ENCODE results near the gene RPN1.
"Not testable (repeated sequence)": the region's sequence is repeated elsewhere in the genome, so short reads cannot be mapped to it uniquely, and the experiment has no call there.

Gene RPN1

DNA sequence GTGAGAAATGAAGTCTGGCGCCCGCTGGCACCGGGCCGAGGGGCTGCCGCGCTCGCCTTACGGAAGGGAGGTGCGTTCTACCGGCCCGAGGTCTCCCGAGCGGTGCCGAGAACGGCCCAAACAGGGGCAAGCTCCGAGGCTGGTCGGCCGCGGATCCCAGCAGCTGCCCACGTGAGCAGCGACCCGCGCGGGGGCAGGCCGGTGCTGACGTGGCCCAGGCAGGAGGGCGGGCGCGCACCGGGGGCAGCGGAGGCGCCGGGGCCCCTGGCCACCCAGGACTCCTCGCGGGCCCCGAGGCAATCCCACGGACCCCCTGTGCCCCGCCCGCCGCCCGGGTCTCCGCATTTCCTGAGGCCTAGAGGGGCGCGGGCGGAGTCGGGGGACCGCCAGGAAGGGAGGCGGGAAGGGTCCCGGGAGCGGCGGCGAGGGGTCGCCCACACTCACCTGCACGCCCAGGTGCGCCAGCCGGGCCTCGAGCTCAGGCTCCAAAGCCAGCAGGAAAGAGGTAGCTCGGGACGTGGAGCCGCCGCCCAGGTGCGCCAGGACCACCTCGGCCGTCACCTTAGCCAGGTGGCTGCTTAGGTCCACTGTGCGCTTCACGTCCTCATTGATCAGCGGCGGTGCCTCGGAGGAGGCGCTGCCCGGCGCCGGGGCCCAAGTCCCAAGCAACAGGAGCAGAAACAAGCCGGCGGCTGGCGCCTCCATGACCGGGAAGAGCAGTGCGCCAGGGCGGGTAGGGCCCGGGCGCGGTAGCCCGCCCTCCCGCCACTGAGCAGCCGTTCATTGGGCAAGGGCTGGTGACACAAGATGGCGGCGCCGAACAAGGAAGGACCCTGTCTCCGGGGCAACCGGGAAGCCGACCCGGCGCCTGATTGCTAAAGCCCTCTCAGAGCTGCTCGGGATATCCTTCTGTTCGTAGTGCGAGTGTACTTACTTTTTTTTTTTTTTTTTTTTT is at the start of gene RPN1:
TSS of gene RPN1 (minus strand) at position 723 of the 955 bp plus-strand sequence. CDS start at position 705, 18 bp downstream.
- DNase-seq (ENCODE audit: low read depth, low spot score): peak; percentile 98

DNA sequence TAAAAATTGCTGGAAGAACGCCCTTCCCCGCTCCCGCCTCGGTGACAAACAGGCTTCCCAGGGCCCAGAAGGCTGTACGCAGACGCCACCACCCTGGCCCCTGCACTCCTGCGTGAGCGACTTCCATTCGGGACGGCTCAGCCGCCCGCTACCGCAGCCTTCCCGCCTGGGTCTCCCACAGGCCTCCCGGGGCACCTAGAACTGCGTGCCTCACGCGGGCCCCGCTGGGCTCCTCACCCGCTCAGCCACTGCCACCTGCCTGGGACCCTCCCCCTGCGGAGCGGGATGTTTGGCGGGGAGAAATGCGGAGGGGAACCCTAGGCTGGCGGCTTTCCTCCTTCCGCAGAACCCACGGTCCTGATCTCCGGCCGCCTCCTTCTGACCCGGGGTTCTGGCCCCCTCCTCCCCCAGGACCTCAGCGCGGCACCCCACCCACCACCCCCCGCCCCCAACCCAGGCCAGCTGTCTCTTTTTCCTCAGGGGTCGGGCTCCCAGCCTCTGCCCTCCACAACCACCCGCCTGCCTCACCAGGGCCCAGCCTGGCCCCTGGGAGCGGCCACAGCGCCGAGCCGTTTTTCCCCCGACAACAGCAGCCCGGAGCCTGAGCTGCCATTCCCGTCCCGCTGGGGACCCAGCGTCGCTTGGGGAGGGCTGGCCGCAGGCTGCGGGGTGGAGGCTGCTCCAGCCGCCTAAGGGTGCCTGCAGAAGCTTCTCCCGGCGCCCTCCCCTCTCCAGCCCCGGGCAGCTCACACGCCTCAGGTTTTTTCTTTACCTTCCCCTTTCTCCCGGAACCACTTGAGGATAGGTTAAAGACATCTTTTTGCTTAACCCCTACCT is 47.8 kb upstream of the RPN1 start:
- peak; percentile 57 for DNase-seq (ENCODE audit: low read depth, low spot score)

DNA sequence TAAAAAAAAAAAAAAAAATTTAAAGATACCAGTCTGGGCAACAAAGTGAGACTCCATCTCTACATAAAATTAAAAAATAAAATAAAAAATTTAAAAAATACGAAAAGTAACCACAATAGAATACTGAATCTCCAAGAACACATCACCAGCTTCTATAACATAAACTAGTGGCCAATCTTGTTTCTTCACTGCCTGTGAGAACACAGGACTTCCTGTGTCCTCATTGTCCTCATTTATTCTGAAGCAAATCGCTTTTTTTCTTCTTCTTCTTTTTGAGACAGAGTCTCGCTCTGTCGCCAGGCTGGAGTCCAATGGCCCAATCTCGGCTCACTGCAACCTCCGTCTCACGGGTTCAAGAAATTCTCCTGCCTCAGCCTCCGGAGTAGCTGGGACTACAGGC is 46.7 kb upstream of the RPN1 start:
- DNase-seq (ENCODE audit: low read depth, low spot score): no peak

DNA sequence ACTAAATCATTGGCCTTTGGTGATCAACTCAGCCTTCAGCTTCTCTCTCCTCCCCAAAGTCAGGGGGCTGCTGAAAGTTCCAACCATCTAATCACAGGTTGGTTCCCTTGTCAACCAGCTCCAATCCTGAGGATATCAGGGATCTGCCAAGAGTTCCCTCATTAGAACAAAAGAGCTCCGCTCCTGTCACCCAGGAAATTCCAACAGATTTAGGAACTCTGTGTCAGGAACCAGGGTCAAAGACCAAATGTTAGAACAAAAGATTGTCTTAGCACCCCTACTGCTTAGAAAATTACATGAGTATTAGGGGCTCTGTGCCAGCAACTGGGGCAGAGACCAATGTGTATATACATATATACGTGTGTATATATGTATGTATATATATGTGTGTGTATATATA is 43.1 kb upstream of the RPN1 start:
- no peak for DNase-seq (ENCODE audit: low read depth, low spot score)

DNA sequence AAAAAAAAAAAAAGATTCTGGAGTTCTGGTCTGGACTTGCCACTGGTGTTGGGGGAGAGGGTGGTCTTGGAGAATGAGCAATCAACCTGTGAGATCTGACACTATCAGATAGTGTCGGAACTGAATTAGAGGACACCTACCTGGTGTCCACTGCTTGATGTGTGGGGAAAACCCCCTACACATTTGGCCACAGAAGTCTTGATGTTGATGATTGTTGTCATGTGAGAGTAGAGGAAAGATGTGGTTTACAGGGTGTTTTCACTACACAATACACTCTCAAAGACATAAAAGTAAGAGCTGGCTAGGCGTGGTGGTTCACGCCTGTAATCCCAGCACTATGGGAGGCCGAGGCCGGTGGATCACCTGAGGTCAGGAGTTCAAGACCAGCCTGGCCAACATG is 38.4 kb upstream of the RPN1 start:
- DNase-seq (ENCODE audit: low read depth, low spot score): no peak

DNA sequence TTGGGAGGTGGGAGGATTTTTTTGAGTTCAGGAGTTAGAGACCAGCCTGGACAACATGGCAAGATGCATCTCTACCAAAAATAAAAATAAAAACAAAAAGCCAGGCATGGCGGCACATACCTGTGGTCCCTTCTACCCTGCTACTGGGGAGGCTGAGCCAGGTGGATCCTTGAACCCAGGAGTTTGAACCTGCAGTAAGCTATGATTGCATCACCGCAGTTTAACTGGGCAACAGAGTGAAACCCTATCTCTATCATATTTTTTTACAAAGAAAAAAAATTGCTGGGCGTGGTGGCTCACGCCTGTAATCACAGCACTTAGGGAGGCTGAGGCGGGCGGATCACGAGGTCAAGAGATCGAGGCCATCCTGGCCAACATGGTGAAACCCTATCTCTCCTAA is 35.8 kb upstream of the RPN1 start:
- DNase-seq (ENCODE audit: low read depth, low spot score): no peak

DNA sequence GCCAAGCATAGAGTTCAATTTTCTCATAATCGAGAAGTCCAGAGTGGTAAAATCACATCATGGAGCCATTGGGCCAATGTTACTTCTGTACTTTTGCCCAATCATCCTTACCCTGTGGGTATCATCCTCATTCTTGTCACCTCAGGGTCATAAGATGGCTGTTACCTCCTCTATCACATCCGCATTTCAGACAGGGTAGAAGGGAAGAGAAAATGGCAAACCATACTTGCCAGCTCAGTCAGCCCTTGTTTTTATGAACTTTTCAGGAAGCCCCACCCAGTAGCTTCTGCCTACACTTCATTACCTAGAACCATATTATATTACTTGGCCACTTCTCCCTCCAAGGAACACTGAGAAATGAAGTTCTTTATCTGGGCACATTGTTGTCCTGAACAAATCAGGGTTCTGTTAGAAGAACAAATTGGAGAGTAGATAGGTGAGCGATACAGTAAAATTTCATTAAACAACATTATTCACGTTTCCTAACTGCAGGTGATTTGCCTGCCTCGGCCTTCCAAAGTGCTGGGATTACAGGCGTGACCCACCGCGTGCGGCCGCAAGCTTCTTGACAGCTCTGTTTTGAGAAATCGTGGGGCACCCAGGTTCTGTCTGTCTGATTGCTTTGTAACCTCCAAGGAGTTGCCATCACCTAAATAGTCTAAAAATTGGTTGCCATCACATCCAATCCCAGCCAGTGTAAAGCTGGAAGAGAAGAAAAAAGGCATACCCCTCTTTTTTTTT is 34.5 kb upstream of the RPN1 start:
- DNase-seq (ENCODE audit: low read depth, low spot score): no peak

DNA sequence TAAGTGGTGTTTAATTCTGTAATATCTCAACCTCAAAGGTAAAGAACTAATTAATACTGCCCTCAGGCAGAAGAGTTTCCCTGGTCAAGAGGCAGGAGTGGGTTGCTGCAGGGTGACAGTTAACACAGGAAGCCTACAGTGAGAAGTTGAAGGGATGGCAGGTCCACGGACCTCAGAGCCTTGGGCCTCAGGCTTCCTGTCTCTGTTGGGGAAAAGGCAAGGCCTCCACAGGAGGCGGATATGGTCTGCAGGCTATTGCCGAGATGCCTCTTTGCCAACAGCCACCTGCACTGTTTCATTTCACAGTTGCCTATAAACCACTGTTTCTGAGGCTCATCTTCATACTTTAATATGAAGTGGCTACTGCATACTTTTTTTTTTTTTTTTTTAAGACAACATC is 33.3 kb upstream of the RPN1 start:
- no peak for DNase-seq (ENCODE audit: low read depth, low spot score)

DNA sequence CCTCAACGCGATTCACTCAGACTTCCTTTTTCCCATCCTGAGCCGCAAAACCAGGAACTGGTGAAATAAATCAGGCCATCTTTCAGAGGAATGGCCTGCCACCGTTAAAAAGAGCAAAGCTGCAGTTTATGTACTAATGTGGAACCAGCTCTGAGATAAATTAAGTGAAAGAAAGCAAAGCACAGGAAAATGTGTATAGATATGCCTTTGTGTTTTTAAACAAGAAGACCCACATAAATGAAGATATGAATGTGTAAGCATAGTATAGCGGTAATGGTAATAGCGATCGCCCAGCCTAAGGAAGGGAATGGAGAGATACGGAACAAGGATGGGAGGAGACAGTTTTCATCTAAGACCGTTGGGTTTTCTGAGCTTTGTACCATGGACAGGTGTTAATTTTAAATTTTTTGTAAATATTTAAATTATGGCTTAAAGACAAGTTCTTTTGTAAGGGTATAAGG is 30.8 kb upstream of the RPN1 start:
- DNase-seq (ENCODE audit: low read depth, low spot score): no peak

DNA sequence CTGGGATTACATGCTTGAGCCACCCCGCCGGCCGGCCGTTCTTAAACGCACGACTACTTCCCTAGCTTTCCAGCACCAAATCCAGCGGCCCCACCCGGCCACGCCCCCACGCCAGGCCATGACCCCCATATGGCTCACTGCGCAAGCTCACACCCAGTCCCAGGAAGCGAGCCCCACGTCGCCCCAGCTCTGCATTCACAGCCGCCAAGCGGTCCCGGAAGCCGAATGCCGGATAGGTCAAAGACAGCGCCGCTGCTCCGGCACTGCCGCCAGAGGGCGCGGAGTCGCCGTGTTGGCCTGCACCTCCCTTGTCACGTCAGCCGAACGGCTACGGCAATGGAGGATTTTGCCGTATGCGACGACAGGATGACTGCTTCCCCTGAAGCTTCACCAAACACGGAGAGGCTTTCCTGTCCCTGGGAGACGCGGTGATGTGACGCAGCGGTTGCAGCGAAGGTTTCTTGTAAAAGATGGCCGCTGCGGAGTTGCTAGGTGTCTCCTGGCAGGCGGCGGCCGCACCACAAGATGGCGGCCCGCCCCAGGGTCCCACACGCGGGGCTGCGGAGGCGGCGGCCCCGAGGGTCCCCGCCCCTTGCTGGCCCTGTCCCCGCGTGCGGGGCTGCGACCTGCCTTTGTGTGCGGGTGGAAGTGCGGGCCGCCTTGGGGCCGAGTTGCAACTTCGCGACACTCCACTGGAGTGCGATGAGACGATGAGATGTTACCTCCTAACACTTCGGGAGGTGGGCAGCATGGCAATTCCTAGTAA is 30.2 kb upstream of the RPN1 start:
- DNase-seq (ENCODE audit: low read depth, low spot score): peak; percentile 99

DNA sequence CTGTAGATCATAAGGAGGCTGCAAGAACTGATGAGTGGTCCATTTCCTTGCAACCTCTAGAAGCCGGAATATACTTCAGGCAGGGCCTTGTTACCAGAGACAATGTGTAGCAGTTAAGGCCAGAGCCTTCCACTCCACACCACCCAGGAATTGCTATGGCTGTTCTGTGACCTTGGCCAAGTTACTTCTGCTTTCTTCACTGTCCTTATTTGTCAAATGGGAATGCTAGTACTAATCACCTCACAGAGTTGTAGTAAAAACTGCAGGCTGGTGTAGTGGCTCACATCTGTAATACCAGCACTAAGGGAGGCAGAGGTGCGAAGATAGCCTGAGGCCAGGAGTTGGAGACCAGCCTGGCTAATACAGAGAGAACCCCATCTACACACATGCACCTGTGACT is 28.7 kb upstream of the RPN1 start:
- DNase-seq (ENCODE audit: low read depth, low spot score): no peak

DNA sequence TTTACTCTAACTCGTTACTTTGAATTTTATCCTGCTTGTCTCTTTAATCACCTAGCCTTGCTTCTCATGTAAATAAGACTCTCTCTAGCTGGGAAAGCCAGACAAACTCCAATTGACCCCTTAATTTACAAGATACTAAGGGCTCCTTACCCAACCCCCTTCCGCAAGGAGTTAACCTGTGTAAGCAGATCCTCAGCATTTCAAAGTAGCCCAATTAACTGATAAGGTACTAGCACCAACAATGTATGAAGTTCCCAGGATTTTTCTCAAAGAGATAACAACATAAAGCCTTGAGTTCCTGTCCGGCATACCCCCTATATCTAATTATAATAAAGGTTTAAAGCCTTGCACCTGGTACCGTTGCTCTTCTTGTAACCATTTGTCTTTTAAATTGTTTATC is 25.2 kb upstream of the RPN1 start:
- not testable (repeated sequence) for DNase-seq (ENCODE audit: low read depth, low spot score)

DNA sequence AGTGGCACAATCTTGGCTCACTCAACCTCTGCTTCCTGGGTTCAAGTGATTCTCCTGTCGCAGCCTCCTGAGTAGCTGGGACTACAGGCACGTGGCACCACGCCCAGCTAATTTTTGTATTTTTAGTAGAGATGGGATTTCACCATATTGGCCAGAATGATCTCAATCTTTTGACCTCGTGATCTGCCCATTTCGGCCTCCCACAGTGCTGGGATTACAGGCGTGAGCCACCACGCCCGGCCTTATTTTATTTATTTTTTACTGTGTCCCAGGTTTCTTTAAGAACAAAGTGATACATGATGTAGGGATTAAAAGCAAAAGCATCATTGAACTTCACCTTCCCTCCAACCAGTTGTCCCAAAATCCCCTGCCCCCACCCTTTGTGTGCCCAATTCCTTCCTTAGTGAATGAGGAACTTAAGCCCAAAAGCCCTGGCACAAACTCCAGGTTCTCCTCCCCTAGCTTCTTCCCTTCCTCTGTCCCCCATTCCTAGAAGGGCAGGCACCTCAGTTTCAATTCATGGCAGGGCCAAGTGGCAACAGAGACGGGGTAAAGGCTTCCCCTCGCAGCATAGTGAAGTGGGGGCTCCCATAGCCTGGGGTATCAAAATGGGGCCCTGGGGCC is 23.7 kb upstream of the RPN1 start:
- DNase-seq (ENCODE audit: low read depth, low spot score): no peak

DNA sequence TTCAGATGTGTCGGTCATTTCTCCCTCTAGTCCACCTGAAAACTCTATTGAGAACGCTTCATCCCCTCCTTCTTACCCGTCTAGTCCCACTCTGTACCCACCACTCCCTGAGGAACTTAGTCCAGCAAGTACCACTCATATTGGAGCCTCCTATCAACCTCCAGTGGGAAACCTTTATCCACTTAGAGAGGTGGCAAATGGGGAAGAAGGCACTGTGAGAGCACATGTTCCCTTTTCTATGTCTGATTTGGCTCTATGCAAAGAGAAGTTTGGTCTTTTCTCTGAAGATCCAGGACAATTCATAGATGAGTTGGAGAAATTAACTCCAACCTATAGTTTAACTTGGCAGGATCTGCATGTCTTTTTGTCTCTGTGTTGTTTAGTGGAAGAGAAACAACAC is 17.0 kb upstream of the RPN1 start:
- no peak for DNase-seq (ENCODE audit: low read depth, low spot score)

DNA sequence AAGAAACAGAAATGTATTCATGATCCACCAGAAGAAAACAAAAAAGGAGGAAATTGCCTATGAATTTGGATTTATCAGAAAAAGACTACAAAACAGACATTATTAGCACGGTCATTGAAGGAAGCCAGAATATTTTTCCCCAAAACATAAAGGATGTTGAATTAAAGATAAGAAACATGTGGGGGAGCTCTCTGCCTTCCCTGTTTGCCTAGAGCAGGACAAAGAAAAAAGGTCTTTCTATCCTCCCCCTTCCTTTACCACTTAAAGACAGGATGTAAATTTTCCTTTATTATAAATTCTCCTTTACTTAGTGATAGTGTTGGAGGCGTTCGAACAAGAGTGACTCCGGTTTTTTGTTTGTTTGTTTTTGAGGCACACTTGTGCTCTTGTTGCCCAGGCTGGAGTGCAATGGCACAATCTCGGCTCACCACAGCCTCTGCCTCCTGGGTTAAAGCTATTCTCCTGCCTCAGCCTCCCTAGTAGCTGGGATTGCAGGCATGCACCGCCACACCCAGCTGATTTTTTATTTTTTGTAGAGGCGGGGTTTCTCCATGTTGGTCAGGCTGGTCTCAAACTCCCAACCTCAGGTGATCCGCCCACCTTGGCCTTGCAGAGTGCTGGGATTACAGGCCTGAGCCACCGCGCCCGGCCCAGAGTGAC is 14.9 kb upstream of the RPN1 start:
- DNase-seq (ENCODE audit: low read depth, low spot score): no peak

DNA sequence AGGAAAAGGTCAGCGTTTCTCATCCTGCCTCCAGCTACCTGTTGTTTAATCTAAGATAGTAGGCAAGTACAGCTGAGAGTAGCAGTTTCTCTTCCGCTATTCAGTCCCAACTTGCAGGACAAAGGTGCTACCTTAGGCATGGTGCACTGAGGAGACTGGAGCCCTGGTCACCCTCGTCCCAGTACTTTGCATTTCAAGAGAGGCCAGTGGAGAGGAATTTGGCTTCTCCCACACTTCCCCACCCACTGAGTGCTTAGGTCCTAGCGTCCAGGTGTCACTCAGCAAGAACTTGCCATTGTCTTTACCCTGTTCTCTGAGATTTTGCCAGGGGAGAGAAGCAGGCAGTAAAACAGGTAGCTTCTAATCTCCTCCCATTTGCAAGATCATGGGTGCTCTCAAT is 12.5 kb upstream of the RPN1 start:
- DNase-seq (ENCODE audit: low read depth, low spot score): no peak

DNA sequence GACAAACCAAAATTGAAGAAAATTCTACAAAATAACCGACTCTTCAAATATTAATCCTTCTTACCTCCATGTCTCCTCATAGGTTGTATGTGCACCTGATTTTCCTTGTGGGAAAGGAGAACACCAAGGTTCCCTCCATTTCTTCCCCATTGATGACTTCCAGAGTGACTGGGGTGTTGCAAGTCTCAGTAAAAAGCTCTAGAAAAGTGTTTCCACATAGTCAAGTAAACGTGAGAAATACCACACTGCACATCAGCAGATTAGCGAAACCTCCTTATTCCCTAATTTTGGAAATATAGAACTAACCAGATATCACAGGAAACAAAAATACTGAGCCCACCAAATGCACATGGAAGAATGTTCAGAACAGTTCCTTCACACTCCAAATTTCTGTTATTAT is 4.9 kb upstream of the RPN1 start:
- DNase-seq (ENCODE audit: low read depth, low spot score): no peak

DNA sequence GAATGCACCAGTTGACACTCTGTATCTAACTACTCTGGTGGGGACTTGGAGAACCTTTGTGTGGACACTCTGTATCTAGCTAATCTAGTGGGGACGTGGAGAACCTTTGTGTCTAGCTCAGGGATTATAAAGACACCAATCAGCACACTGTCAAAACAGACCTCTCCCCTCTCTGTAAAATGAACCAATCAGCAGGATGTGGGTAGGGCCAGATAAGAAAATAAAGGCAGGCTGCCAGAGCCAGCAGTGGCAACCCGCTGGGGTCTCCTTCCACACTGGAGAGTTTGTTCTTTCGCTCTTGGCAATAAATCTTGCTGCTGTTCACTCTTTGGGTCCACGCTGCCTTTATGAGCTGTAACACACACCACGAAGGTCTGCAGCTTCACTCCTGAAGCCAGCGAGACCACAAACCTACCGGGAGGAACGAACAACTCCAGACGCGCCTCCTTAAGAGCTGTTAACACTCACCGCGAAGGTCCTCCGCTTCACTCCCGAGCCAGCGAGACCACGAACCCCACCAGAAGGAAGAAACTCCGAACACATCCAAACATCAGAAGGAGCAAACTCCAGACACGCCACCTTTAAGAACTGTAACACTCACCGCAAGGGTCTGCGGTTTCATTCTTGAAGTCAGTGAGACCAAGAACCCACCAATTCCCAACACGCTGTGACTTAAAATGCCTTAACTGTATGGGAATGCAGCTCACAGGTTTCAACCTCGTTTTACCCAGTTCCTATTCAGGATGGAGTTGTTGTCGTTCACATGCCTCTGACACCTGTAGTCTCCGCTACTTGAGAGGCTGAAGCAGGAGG is 3.6 kb upstream of the RPN1 start:
- DNase-seq (ENCODE audit: low read depth, low spot score): not testable (repeated sequence)

DNA sequence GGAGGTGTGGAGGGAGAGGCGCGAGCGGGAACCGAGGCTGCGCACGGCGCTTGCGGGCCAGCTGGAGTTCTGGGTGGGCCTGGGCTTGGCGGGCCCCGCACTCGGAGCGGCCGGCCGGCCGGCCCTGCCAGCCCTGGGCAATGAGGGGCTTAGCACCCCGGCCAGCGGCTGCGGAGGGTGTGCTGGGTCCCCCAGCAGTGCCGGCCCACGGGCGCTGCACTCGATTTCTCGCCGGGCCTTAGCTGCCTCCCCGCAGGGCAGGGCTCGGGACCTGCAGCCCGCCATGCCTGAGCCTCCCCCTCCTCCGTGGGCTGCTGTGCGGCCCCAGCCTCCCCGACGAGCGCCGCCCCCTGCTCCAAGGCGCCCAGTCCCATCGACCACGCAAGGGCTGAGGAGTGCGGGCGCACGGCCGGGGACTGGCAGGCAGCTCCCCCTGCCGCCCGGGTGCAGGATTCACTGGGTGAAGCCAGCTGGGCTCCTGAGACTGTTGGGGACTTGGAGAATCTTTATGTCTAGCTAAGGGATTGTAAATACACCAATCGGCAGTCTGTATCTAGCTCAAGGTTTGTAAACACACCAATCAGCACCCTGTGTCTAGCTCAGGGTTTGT is 2.9 kb upstream of the RPN1 start:
- DNase-seq (ENCODE audit: low read depth, low spot score): not testable (repeated sequence)
